AG04449 (cell line): ENCODE data around the gene ALDH16A1.
"Not testable (repeated sequence)": the region's sequence is repeated elsewhere in the genome, so short reads cannot be mapped to it uniquely, and the experiment has no call there.

Experiments used
- CTCF ChIA-PET: fragments of 350-600 bp; formaldehyde crosslinking; extraction: SDS; loops from one replicate; lab custom pipeline; 2021; ENCODE audit warnings: antibody characterized with exemption; lab: Yijun Ruan, JAX
- POLR2A ChIA-PET: fragments of 400-600, 350-600 bp; formaldehyde crosslinking; extraction: SDS; loops from one replicate; lab custom pipeline; 2020; ENCODE audit warnings: antibody characterized with exemption, inconsistent platforms; lab: Yijun Ruan, JAX
- DNase-seq: peaks from one replicate; pipeline ENCODE4 v3.0.0-alpha.2; 2010; ENCODE audit warnings: low read depth, low spot score
- H3K4me3 ChIP-seq: 2 replicates; pipeline ENCODE4 v1.5.1; 2011; ENCODE audit warnings: low read depth, mild to moderate bottlenecking, control low read depth, low read length
- CTCF ChIP-seq: IDR thresholded peaks from one replicate; pipeline ENCODE4 v1.5.1; 2011; ENCODE audit warnings: mild to moderate bottlenecking, moderate library complexity, low read length, control low read depth, inconsistent platforms; ENCODE audit not compliant: insufficient read depth; ENCODE audit errors: missing control alignments

Gene ALDH16A1

GRCh38 chr19:49469828-49470614, 17.0 kb downstream of the ALDH16A1 start:
- no peak overlapping the region for H3K4me3 ChIP-seq
- DNase-seq: no peak
- no peak for TF ChIP-seq CTCF
- ChIA-PET CTCF (interaction anchor here (1.1 to 1.7 kb wide), 2 partner anchors 9 to 18 kb away, joined by 3 to 5 read pairs; no protein-coding TSS in a partner anchor), POLR2A (interaction anchor here (0.6 to 0.9 kb wide), 2 partner anchors 19 to 111 kb away, joined by 3 read pairs; no protein-coding TSS in a partner anchor)

- CTCF ChIA-PET: interaction anchor here (1.1 to 3.6 kb wide), 2 partner anchors 12 to 18 kb away, joined by 3 to 33 read pairs; no protein-coding TSS in a partner anchor
- no peak for DNase-seq
- POLR2A ChIA-PET: interaction anchor here (0.6 kb wide), 1 partner anchor 110 kb away, joined by 3 read pairs; no protein-coding TSS in a partner anchor
- TF ChIP-seq CTCF: no peak
- no peak overlapping the region for H3K4me3 ChIP-seq
These were observed 17.6 kb downstream of the ALDH16A1 start for GRCh38 chr19:49470615-49470978.

- no peak for DNase-seq
- ChIA-PET POLR2A (interaction anchor here (0.7 to 0.9 kb wide), 2 partner anchors 23 to 170 kb away, joined by 3 to 4 read pairs; partner anchors contain the start of gene RPS11), CTCF (interaction anchor here (0.6 to 3.6 kb wide), 20 partner anchors 8 to 263 kb away, joined by 3 to 40 read pairs (median 5); partner anchors contain the start of genes ALDH16A1, PIH1D1 and RPL13A)
- TF ChIP-seq CTCF: no peak
- no peak overlapping the region for H3K4me3 ChIP-seq
These were observed 19.9 kb downstream of the ALDH16A1 start for GRCh38 chr19:49472936-49473335.

GRCh38 chr19:49473501-49473867, 20.5 kb downstream of the ALDH16A1 start:
- ChIA-PET POLR2A (interaction anchor here (0.9 kb wide), 1 partner anchor 23 kb away, joined by 4 read pairs; the partner anchor contains the start of gene RPS11), CTCF (interaction anchor here (0.6 to 3.6 kb wide), 24 partner anchors 9 to 208 kb away, joined by 3 to 40 read pairs (median 5); partner anchors contain the start of genes ALDH16A1, PIH1D1 and RPL13A)
- H3K4me3 ChIP-seq: peak overlapping the region; percentile 75

GRCh38 chr19:49473868-49474541, 21.0 kb downstream of the ALDH16A1 start, which contains the start of gene FLT3LG:
Gene FLT3LG, plus strand, starts transcription at chr19:49474215. Its CDS starts 425 bp downstream, at chr19:49474640.
- POLR2A ChIA-PET: no interaction called here
- no peak for DNase-seq
- peak; percentile 99 for TF ChIP-seq CTCF
- peak within 1 kb of the TSS; percentile 75 for H3K4me3 ChIP-seq
- CTCF ChIA-PET: interaction anchor here (0.6 to 3.6 kb wide), 24 partner anchors 9 to 207 kb away, joined by 3 to 40 read pairs (median 5); partner anchors contain the start of genes ALDH16A1, PIH1D1 and RPL13A

More at GRCh38 chr19:49473501-49473867, 20.5 kb downstream of the ALDH16A1 start:
- DNase-seq: not testable (repeated sequence)

GRCh38 chr19:49474542-49474924, 21.5 kb downstream of the ALDH16A1 start:
- DNase-seq: no peak
- ChIA-PET CTCF (interaction anchor here (1.3 to 3.6 kb wide), 5 partner anchors 8 to 96 kb away, joined by 9 to 40 read pairs (median 29); partner anchors contain the start of genes ALDH16A1 and PIH1D1), POLR2A (no interaction called here)
- H3K4me3 ChIP-seq: peak overlapping the region; percentile 75
- TF ChIP-seq CTCF: no peak
